WI38 (cell line): ENCODE results near the gene OR52W1.
"Not testable (repeated sequence)": the region's sequence is repeated elsewhere in the genome, so short reads cannot be mapped to it uniquely, and the experiment has no call there.

ENCODE experiments used
- H3K4me3 ChIP-seq: 2 replicates; pipeline ENCODE4 v1.5.1; 2011; ENCODE audit warnings: low read depth, mild to moderate bottlenecking, control low read depth, low read length
- TF ChIP-seq, protein P1 (sequence below): IDR thresholded peaks from 2 replicates; pipeline ENCODE4 v1.5.1; 2012; ENCODE audit warnings: low read depth, mild to moderate bottlenecking, control low read depth, low read length

The OR52W1 gene

DNA sequence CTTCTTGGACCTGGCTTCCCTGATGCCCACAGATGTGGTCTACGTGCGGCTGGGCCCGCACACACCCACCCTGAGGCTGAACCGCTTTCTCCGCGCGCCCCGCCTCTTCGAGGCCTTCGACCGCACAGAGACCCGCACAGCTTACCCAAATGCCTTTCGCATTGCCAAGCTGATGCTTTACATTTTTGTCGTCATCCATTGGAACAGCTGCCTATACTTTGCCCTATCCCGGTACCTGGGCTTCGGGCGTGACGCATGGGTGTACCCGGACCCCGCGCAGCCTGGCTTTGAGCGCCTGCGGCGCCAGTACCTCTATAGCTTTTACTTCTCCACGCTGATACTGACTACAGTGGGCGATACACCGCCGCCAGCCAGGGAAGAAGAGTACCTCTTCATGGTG, 41.1 kb downstream of the OR52W1 start:
- TF ChIP-seq, protein P1, sequence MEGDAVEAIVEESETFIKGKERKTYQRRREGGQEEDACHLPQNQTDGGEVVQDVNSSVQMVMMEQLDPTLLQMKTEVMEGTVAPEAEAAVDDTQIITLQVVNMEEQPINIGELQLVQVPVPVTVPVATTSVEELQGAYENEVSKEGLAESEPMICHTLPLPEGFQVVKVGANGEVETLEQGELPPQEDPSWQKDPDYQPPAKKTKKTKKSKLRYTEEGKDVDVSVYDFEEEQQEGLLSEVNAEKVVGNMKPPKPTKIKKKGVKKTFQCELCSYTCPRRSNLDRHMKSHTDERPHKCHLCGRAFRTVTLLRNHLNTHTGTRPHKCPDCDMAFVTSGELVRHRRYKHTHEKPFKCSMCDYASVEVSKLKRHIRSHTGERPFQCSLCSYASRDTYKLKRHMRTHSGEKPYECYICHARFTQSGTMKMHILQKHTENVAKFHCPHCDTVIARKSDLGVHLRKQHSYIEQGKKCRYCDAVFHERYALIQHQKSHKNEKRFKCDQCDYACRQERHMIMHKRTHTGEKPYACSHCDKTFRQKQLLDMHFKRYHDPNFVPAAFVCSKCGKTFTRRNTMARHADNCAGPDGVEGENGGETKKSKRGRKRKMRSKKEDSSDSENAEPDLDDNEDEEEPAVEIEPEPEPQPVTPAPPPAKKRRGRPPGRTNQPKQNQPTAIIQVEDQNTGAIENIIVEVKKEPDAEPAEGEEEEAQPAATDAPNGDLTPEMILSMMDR, result no peak
- no peak overlapping the region for H3K4me3 ChIP-seq

DNA sequence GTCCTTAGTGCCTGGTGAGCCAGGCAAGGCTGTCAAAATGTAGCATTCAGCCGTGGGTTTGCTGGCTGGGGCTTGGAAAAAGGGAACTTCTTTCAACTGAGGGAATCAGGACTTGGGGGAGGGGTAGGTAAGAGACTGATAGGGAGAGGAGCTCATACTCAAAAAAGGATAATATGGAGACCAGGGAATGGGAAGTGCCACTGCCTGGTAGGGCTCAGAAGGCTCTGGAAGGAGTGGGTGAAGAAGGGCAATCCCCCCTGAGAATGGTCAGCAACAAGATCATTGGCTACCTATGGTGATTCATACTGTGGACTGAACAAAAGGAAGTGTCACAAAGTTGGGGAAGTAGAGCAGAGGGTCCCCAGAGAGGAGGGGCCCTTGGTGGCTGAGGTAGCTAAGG, 41.8 kb downstream of the OR52W1 start:
- TF ChIP-seq, protein P1, result no peak
- H3K4me3 ChIP-seq, result no peak overlapping the region

DNA sequence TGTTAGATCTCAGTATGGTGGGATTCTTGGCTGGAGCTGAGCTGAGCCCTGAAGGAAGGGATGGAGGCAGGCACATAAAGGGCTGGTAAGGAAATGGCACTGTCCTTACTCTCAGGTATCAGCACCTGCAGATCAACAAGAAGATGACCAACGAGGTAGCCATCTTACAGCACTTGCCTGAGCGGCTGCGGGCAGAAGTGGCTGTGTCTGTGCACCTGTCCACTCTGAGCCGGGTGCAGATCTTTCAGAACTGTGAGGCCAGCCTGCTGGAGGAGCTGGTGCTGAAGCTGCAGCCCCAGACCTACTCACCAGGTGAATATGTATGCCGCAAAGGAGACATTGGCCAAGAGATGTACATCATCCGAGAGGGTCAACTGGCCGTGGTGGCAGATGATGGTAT, 42.3 kb downstream of the OR52W1 start:
- TF ChIP-seq, protein P1, result no peak
- no peak overlapping the region for H3K4me3 ChIP-seq

DNA sequence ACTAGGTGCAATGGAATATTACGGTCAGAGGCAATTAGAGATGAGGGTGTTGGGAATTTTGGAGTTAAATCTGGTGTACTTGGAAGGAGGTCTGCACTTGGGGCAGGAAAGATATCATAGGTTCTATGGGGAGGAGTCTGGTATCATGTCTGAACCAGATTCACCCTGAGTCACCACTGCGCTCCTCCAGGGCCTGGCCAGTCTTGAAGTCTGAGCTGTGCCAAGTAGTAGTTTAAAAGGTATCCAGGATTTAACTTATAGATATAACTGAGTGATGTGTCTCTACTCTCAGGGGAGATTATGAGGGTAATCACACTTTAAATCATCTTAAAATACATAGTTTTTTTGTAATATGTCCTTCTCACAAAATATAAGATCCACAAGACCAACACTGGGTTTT, 46.5 kb downstream of the OR52W1 start:
- TF ChIP-seq, protein P1, result no peak
- H3K4me3 ChIP-seq, result no peak overlapping the region

DNA sequence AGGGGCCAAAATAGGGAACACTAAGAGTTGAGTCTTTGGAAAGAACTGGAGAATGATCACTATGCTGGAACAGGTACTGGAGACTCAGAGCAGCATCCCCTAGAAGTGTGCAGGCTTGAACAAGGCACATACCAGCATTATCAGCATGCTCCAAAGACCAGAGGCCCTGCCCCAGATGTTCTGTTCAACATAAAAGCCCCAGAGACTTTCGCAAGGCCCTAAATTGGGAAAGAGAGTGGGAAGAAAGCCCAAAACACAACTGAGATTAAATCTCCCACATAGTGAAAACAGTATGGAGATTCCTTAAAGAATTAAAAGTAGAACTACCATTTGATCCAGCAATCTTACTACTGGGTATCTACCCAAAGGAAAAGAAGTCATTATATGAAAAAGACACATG, 49.2 kb downstream of the OR52W1 start:
- TF ChIP-seq, protein P1, result no peak

DNA sequence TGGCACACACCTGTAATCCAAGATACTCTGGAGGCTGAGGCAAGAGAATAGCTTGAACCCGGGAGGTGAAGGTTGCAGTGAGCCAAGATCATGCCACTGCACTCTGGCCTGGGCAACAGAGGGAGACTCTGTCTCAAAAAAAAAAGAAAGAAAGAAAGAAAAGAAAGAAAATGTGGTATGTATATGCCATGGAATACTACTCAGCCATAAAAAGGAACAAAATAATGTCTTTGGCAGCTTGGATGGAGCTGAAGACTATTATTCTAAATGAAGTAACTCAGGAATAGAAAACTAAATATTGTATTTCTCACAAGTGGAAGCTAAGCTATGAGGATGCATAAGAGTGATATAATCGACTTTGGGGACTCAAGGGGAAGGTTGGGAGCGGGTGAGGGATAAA, 49.9 kb downstream of the OR52W1 start:
- H3K4me3 ChIP-seq, result not testable (repeated sequence)

More for the DNA sequence above, 49.2 kb downstream of the OR52W1 start:
- H3K4me3 ChIP-seq, result no peak overlapping the region
